ENCODE data around the gene LIN9.

- TF ChIP-seq CTCF (IDR thresholded peaks at IDR 0.05; ENCODE audit: low read depth, low read length, poor library complexity, severe bottlenecking) (no peak), EZH2phosphoT487 (IDR thresholded peaks at IDR 0.05; ENCODE audit: borderline replicate concordance, low read length) (no peak)
These were observed 91.7 kb downstream of the LIN9 start for GRCh38 chr1:226217273-226217672.
